Ovary (tissue), 9 donors: Measurements from ENCODE around the gene FAM217A. TPM values are rescaled to one million over a fixed set of nuclear protein-coding genes. Genes with fewer than 3 reads are reported as not detected.
A peak's percentile ranks its signal among the peaks of the same experiment; 100 is the strongest.

ENCODE experiments used
- DNase-seq, 5 donors: peaks; one replicate each; pipeline ENCODE4 v3.0.0-alpha.2; 2019 to 2020
- H3K27ac ChIP-seq, 2 donors: fragments of 200-600 bp; one replicate each; pipeline versions ENCODE4 v1.5.1 to v1.8.0; 2019 to 2022
- H3K27me3 ChIP-seq: fragments of 200-600 bp; one replicate; pipeline ENCODE4 v1.8.0; 2022
- H3K36me3 ChIP-seq: fragments of 200-600 bp; sonication (generic); one replicate; pipeline ENCODE4 v1.5.1; 2019
- H3K4me1 ChIP-seq: one replicate; pipeline ENCODE4 v1.8.1; 2013; ENCODE audit warnings: mild to moderate bottlenecking, moderate library complexity; ENCODE audit not compliant: insufficient read depth
- H3K4me3 ChIP-seq: fragments of 200-600 bp; sonication (generic); one replicate; pipeline ENCODE4 v1.5.1; 2017
- H3K9me3 ChIP-seq, 2 donors: fragments of 200-600 bp in 1 of 2; sonication (generic) in 1 of 2; one replicate each; pipeline versions ENCODE4 v1.5.1 to v1.8.1; 2013 to 2019; ENCODE audit warnings: mild to moderate bottlenecking in 1 of 2, moderate library complexity in 1 of 2
- CTCF ChIP-seq, 3 donors: fragments of 450-650 bp in 2 of 3; fragments of 200-600 bp in 1 of 3; IDR thresholded peaks; one replicate each; pipeline versions ENCODE4 v1.5.1 to v1.8.0; 2016 to 2022; ENCODE audit warnings: antibody characterized with exemption in 3 of 3, mild to moderate bottlenecking in 1 of 3
- EP300 ChIP-seq: sonication (generic); formaldehyde crosslinking; IDR thresholded peaks from one replicate; pipeline ENCODE4 v1.6.1; 2017; ENCODE audit warnings: antibody characterized with exemption
- POLR2A ChIP-seq: fragments of 450-650 bp; IDR thresholded peaks from one replicate; pipeline ENCODE4 v1.6.1; 2017; ENCODE audit warnings: antibody characterized with exemption, mild to moderate bottlenecking, moderate library complexity
- WGBS, 3 donors: extraction: QIAGEN DNeasy Blood & Tissue Kit in 1 of 3; methylation state at CpG; one replicate each; pipeline versions ENCODE4 v1.1.5 to v1.1.7; 2013 to 2017; 5-methylcytosine and 5-hydroxymethylcytosine counted together
- intact Hi-C, 4 donors: fragments of 100-400 bp; cut with DNase I; formaldehyde crosslinking; loops; one replicate each; pipeline versions ENCODE4 v1.11.0 to v1.15.1; 2022 to 2023
- polyA plus RNA-seq, 2 donors: library from polyadenylated mRNA; stranded (reverse); fragments of 200-250 nt in 1 of 2; fragments of 350-450 nt in 1 of 2; fragmentation: Illumina TruSeq in 1 of 2; extraction: RNeasy Lipid Tissue Mini Kit (QIAGEN cat#74804) in 1 of 2; gene quantifications; one replicate each; pipeline ENCODE4 v1.2.3, GENCODE V29; 2013 to 2014
- total RNA-seq, 7 donors: library from RNA; depleted of rRNA in 2 of 7; stranded (reverse); fragments of >200 nt in 2 of 7; fragmentation: NEBNext Ultra II Directional in 3 of 7; extraction: Animal tissue kit (Norgen Biotek cat#: 25700) in 3 of 7; gene quantifications; one replicate each; pipeline versions ENCODE4 v1.1.0 to v1.2.4, GENCODE V29; 2016 to 2023
- donor health status: DM: no; HTN: no; CAD: no; lungs with moderate emphysema.
- donor health status: DM: no; HTN: no; CAD: no.
- donor health status: Bipolar disorder and iron deficiency.
- donor health status: DM: yes; HTN: yes; CAD: no.
- donor health status: DM: no; HTN: no; CAD: no.
- donor health status: DM: yes; HTN: yes; CAD: no.

FAM217A gene
- total and polyA plus RNA-seq, 9 donors = not detected

- TF ChIP-seq CTCF (IDR thresholded peaks at IDR 0.05) = no peak
- no peak for TF ChIP-seq POLR2A
- no peak for TF ChIP-seq EP300
- 1 to 2% (median 1%) methylated on average over 12 of the region's 12 CpGs for WGBS, 3 donors
- Histone ChIP-seq H3K4me3 (peak overlapping the region; percentile 63), H3K9me3 (no peaks in the 10 kb centered on the region), H3K27ac (peak overlapping the region; percentile 85 to 93), H3K36me3 (no peaks in the 10 kb centered on the region), H3K27me3 (no peaks in the 10 kb centered on the region), H3K4me1 (peaks cover 5% of the 10 kb centered on the region)
- intact Hi-C loops = loop anchor here in 2 of 4 donors (10.0 kb wide), 1 partner anchor 114 kb away; the partner anchor contains the start of gene ECI2 (in 2 of the 2)
- no peak for DNase-seq
Measured at GRCh38 chr6:4020822-4021132, 58.2 kb downstream of the FAM217A start.

- 0 to 1% (median 1%) methylated on average over 8 of the region's 8 CpGs for WGBS, 3 donors
- Histone ChIP-seq H3K4me1 (peaks cover 3% of the 10 kb centered on the region), H3K36me3 (no peaks in the 10 kb centered on the region), H3K4me3 (peak overlapping the region; percentile 78), H3K27ac (peak overlapping the region; percentile 91 to 95), H3K27me3 (no peaks in the 10 kb centered on the region), H3K9me3 (no peaks in the 10 kb centered on the region)
- no peak for DNase-seq
- TF ChIP-seq POLR2A (no peak), CTCF (IDR thresholded peaks at IDR 0.05) (no peak), EP300 (no peak)
- intact Hi-C loops = loop anchor here in 1 of 4 donors (10.0 kb wide), 1 partner anchor 284 kb away; no protein-coding TSS in a partner anchor
Measured at GRCh38 chr6:4018924-4019236, 60.1 kb downstream of the FAM217A start.

Other genes starting within 250 kb of the FAM217A start
- gene FAM50B, start 229.8 kb downstream of the FAM217A start, total RNA-seq = 10 to 100 TPM; 11.5 to 23.0 (median 15.6) TPM
- 10 to 100 TPM in 1 of 2 donors, 1 to 10 TPM in 1; 8.1 to 19.1 TPM for gene FAM50B, start 229.8 kb downstream of the FAM217A start, polyA plus RNA-seq
- gene ECI2, start 56.4 kb upstream of the FAM217A start, total RNA-seq = 10 to 100 TPM; 52.0 to 80.0 (median 67.1) TPM
- 100 to 1,000 TPM in 1 of 2 donors, 10 to 100 TPM in 1; 59.1 to 141 TPM for gene ECI2, start 56.4 kb upstream of the FAM217A start, polyA plus RNA-seq